HuH-7 (cell line): ENCODE results near the gene TOM1L2.
"Not testable (repeated sequence)": the region's sequence is repeated elsewhere in the genome, so short reads cannot be mapped to it uniquely, and the experiment has no call there.

Experiments
- DNase-seq: peaks from one replicate; pipeline ENCODE4 v3.0.0; 2011; ENCODE audit warnings: low spot score

TOM1L2 gene

DNA sequence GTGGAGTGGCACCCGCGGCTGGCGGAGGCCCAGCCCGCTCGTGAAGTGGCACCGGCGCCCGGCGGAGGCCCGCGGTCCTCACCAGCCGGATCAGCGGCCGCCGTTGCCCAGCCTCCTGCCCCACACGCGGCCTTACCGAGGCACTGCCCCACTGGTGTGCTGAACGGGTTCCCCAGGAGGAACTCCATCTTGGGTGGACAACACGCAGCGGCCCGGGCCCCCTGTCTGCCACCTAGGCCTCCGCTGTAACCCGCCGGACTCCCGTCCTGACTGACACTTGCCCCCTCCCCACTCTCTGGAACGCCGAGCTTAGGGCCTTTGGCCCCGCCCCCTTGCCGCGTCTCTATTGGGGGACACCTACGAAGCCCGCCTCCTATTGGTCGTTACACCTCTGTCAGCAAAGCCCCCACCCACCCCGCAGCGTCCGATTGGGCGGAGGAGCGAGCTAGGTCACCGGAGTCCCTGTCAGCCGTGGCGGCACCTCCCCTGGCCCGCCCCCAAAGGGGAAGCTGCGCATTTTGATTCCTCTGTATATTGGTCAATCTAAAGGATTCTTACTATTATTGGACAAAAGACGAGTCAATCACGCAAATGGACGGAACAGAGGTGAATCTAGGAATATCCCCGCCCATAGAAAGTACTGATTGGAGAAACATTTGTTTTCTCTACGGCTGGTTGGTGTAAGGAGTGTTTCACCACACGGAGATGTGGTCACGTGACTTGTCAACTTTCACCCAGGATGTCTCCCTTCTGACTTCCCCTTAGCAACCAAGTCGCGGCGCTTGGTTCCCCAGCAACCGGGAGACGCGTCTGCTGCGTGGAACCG is at the start of gene TOM1L2, which contains the start of gene DRC3:
Gene TOM1L2 (minus strand): TSS at position 275 of the 826 bp plus-strand sequence. CDS start 87 bp downstream, at position 188.
Gene DRC3 (plus strand): TSS at position 737 of the 826 bp plus-strand sequence. CDS start 4,737 bp downstream, outside the sequence.
- DNase-seq = peak; percentile 100

DNA sequence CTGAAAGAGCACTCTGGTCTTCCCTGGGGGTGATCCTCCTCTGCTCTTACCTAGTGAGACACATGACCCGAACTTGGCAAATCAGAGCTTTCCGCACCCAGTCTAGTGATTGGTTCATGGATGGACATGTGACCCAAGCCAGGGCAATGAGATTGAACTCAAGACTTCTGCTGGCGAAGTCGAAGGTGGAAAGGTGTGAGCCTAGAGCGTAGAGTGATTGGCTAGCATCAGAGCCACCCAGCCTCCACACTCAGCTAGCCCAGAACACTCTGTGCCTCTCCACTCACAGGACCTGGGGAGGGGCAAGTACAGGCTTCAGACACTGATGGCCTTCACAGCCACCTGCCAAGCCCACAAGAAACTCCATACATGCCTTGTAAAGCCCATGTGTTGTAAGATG is 49.2 kb upstream of the TOM1L2 start:
- DNase-seq = no peak

DNA sequence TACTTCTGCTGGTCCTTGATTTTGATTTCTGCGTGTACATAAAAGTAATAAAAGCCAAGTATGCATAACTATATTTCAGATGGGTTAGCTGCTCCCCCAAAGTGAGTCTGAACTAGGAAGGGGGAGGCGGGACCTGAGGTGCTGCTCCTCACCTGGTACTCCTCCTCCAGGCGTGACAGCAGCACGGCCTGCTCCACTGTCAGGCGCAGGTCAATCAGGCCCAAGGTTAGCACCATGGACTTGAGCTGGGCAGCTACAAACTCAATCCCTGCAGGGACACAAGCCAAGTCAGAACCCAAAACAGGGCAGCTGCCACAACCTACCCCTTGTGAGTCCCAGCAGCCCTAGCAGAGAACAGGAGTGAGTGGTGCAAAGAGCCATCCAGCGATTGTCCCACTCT is 48.8 kb upstream of the TOM1L2 start:
- DNase-seq = no peak

- no peak for DNase-seq
These were observed 47.6 kb upstream of the TOM1L2 start for GRCh38 chr17:18019838-18020154.

GRCh38 chr17:18018411-18018921 is 46.3 kb upstream of the TOM1L2 start:
- no peak for DNase-seq

GRCh38 chr17:18017958-18018357 is 45.8 kb upstream of the TOM1L2 start:
- peak; percentile 37 for DNase-seq

DNA sequence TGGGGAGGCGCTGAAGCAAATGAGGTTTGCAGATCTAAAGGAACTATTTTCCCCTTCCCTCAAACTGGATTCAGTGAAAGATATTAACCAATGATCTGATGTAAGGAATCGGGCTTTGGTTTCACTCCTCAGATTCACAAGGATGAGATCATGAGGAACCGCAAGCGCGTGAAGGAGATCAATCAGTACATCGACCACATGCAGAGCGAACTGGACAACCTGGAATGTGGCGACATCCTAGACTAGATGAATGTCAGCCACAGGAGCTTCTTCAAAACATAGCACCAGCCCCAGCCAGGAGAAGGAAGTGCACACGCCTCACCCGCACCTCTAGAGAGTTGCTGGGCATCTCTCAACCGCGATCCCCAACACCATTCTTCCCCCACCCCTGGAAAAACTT is 44.2 kb upstream of the TOM1L2 start:
- no peak for DNase-seq

DNA sequence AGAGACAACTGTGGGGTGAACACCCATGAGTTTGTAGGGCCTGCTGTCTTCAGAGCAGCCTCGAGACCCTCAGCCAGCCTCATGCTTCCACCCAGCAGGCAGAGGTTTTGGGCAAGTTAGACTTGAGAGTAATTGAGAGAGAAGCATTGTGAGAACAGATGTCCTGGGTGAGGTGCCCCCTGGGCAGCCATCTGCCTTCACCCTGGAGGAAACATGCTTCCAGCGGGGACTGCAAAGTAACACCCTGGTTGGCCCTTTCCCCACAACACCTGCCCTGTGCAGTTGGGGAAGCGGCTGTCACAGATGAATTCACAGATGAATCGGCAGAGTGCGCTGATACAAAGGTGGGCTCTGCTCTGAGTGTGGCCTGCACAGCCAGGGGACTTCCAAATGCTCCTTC is 43.4 kb upstream of the TOM1L2 start:
- no peak for DNase-seq

DNA sequence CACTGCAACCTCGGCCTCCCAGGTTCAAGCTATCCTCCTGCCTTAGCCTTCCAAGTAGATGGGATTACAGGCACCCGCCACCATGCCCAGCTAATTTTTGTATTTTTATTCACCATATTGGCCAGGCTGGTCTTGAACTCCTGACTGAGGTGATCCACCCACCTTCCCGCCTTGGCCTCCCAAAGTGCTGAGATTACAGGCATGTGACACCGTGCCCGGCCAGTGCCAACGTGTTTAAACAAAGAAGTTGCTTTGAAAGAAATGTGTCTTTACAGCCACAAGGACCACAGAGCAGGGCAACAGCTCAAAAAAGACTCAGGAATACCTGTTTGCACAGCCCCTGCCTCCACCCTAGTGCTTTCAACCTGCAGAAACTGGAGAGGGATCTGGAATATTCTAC is 41.8 kb upstream of the TOM1L2 start:
- no peak for DNase-seq

DNA sequence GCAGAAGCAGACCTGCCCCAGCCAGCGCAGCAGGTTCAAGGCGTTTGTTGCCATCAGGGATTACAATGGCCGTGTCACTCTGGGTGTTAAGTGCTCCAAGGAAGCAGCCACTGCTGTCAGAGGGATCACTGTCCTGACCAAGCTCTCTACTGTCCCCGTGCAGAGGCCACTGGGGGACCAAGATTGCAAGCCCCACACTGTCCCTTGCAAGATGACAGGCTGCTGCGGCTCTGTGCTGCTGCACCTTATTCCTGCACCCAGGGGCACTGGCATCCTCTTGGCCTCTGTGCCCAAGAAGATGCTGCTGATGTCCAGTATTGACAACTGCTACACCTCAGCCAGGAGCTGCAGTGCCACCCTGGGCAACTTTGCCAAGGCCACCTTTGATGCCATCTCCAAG is 39.1 kb upstream of the TOM1L2 start:
- DNase-seq = no peak

DNA sequence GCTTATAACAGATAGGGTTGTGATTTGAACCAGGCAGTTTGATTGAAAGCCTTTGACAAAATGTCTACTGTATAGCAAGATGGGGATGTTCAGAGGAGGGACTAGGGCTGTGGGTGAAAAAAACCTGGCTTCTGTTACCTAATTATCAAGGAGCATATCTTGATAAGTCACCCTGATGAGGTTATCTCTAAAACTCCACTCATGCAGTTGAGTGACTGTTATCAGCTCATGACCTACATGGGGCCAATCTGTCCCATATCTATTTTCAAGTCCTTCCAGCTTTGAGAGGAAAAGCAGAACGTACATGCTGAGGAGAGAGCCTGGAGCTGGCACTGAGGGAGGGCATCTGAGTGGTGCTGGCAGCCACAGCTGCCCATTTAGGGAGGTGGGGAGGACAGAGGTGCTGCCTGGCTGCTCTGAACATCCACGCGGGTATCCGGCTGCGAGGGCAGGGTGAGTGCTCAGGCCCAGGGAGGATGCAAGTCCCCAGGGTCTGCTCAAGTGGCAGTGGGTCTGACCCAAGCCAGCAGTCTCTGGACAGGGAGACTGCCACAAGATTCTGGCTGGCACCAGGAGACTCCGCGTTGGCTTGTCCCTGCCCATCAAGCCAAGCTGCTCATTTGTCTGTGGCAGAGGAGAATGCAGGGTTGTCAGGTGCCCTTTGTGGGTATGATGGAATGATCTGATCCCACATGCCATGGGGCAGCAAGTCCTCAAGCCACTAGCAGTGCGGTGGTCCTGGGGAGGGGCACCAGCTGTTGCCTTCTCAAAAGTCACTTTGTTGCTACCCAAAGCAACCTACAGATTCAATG is 37.6 kb upstream of the TOM1L2 start:
- no peak for DNase-seq

- DNase-seq = no peak
These were observed 36.5 kb upstream of the TOM1L2 start for GRCh38 chr17:18008496-18009268.

GRCh38 chr17:18006495-18007239 is 34.5 kb upstream of the TOM1L2 start:
- DNase-seq = no peak

- DNase-seq = no peak
These were observed 33.3 kb upstream of the TOM1L2 start for GRCh38 chr17:18005496-18005895.

- peak; percentile 31 for DNase-seq
These were observed 32.7 kb upstream of the TOM1L2 start for GRCh38 chr17:18004884-18005305.

DNA sequence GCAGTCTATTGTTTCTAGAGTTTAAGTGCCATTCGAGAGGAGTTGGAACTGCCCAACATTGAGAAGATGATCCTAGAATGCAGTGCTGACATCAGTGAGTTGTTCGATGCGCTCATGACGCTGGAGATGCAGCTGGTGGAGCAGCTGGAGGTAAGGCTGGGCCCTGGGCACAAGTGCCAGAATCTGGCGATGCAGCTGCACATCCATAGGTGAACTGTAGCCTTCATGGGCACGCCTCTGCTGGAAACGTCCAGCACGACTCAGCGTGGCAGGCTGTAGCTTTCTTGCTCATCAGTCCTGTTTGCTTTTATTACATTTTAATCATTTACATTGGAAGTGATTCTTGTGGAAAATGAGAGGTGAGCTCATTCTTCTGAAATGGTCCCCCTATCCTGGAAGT is 32.1 kb upstream of the TOM1L2 start:
- no peak for DNase-seq

DNA sequence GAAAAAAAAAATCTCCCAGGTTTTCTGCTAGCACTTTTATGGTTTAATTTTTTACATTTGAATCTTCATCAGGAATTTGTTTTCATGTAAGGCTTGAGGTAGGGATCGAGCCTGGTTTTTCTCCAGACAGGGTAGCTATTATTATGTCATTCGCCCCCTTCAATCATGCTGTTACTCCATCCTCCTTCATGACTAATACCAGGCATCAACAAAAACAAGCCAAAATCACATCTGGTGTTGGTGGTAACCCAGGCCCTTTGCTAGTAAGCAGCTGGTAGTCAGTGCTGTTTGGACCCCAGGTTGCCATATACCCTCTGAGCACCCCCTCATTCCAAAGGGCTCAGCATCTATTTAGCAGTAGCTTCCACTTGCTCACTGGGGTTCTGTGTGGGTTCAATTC is 30.0 kb upstream of the TOM1L2 start:
- no peak for DNase-seq

DNA sequence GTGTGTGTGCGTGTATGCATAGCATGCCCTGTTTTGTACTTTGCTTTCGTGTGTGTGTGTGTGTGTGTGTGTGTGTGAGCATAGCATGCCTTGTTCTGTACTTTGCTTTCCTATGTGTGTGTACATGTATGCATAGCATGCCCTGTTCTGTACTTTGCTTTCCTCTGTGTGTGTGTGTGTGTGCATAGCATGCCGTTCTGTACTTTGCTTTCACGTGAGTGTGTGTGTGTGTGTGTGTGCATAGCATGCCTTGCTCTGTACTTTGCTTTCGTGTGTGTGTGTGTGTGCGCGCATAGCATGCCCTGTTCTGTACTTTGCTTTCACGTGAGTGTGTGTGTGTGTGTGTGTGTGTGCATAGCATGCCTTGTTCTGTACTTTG is 27.8 kb upstream of the TOM1L2 start:
- no peak for DNase-seq

GRCh38 chr17:17999364-18000029 is 27.3 kb upstream of the TOM1L2 start:
- no peak for DNase-seq

GRCh38 chr17:17998934-17999333 is 26.7 kb upstream of the TOM1L2 start:
- DNase-seq = no peak

DNA sequence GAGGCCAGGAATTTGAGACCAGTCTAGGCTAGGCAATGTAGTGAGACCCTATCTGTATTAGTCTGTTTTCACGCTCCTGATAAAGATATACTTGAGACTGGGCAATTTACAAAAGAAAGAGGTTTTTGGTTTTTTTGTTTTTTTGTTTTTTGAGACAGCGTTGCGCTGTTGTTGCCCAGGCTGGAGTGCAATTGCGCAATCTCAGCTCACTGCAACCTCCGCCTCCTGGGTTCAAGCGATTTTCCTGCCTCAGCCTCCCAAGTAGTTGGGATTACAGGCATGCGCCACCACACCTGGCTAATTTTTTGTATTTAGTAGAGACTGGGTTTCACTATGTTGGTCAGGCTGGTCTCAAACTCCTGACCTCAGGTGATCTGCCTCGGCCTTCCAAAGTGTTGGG is 23.7 kb upstream of the TOM1L2 start:
- DNase-seq = not testable (repeated sequence)
